Stimulated activated CD8-positive, alpha-beta memory T cell treated with anti-CD3 and anti-CD28 coated beads, Interleukin-15, amount 100 ng/mL, for 1 hour (primary cell): ENCODE measurements around the gene BPIFA3.

ENCODE experiments used
- DNase-seq: peaks from one replicate; pipeline ENCODE4 v3.0.0-alpha.2; 2020; ENCODE audit warnings: low read depth

BPIFA3 gene

DNA sequence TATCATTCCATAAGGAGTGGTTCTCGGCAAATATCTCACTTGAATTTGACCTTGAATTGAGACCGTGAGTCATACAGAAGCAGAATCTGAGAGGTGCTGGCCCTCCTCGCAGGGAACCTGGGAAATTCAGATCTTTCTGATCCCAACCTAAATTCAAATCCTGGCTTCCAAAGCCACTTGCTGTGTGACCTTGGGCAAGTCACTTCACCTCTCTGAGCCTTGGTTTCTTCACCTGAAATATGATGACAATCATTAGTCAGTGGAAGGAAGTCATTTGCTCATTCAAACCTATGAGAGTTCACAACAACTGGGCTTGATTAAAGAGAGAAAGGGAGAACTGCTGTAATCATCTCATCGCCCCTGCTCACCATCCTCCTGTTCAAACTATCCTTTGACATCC lies 7.2 kb downstream of the BPIFA3 start:
- DNase-seq = no peak

DNA sequence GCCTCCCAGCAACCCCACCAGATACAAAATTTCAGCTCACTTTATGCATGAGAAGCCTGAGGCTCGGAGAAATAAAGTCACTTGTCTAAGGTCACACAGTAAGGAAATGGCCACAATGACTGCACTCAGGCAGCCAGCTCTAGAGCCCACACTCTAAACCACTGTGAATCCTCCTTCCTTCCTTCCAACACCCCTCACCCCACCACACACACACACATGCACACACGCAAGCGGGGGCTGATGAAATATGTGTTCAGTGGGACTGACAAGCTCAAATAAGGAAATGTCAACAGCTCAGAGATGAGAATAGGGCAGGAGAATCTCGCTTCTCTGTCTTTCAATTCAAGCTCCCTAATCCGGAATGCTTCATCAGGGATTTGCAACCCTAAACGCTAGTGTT lies 12.7 kb downstream of the BPIFA3 start:
- DNase-seq = no peak

GRCh38 chr20:33231237-33231636 lies 14.1 kb downstream of the BPIFA3 start:
- DNase-seq = no peak

- DNase-seq = no peak
These were observed 15.4 kb downstream of the BPIFA3 start for GRCh38 chr20:33232486-33233072.

GRCh38 chr20:33233129-33233774 lies 16.1 kb downstream of the BPIFA3 start:
- DNase-seq = no peak

DNA sequence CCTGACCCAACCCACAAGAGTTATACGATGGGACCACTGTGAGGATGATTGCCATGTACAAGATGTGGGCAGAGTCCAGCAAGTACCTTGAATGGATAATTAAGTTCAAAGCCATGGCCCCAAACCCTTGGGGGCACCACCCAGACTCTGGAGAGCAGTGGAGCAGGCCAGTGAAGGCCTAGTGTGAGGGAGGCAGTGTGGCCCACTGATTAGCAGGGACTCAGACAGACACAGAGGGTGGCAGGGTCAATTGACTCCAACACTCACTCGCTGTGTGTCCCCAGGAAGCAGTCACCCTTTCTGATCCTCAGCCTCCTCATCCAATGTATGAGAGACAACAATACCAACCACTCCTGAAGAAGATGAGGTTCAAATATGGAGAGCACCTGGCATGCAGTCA lies 16.9 kb downstream of the BPIFA3 start:
- DNase-seq = no peak

DNA sequence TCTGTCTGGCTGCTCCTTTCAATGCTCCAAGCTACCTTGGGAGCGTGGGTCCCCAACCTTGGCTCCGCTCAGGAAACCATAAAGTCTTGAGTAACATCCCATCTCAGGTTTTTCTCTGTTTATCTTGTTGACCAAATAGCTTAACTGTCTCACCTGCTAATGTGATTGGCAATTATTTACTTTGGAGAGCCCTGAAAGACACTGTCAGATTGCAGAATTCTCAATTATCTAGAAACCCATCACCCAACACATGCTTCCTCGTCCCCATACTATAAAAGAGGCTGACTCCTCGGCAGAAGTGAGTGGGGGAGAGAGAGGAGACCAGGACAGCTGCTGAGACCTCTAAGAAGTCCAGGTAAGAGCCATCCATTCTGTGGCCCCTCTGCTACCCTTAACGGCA lies 18.5 kb downstream of the BPIFA3 start, which contains the start of gene BPIFA1:
TSS of gene BPIFA1 (plus strand) at position 301 of the 400 bp plus-strand sequence. CDS start 1,716 bp downstream, outside the sequence.
- DNase-seq = no peak

GRCh38 chr20:33236351-33236750 lies 19.2 kb downstream of the BPIFA3 start:
- no peak for DNase-seq

DNA sequence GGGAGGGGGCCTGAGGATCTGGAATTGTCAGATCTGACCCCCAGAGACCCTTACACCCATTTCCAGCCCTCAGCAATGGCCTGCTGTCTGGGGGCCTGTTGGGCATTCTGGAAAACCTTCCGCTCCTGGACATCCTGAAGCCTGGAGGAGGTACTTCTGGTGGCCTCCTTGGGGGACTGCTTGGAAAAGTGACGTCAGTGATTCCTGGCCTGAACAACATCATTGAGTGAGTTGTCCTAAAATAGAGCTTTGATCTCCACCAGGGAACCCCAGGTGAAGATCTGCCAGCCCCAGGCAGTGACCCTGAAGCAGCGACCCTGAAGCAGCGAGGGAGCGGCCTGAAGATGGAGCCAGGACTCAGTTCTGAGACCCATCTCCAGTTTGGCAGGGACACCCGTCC lies 20.8 kb downstream of the BPIFA3 start:
- DNase-seq = no peak

DNA sequence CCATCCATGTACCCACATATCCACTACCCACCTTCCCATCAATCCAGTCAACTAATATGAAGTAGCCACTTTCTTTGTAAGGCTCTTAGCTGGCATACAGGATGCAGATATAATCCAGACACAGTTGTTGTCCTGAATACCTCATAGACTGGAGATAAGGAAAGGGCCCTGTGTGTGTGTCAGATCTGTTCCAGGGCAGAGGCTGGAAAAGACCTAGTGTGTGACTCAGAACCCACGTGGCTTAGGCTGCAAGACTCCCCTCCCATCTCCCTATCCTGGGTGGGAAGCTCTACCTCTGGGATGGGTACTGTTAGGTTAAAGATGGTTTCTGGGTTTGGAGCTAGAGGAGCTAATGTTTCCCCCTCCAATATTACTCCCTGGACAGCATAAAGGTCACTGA lies 22.3 kb downstream of the BPIFA3 start:
- DNase-seq = no peak

DNA sequence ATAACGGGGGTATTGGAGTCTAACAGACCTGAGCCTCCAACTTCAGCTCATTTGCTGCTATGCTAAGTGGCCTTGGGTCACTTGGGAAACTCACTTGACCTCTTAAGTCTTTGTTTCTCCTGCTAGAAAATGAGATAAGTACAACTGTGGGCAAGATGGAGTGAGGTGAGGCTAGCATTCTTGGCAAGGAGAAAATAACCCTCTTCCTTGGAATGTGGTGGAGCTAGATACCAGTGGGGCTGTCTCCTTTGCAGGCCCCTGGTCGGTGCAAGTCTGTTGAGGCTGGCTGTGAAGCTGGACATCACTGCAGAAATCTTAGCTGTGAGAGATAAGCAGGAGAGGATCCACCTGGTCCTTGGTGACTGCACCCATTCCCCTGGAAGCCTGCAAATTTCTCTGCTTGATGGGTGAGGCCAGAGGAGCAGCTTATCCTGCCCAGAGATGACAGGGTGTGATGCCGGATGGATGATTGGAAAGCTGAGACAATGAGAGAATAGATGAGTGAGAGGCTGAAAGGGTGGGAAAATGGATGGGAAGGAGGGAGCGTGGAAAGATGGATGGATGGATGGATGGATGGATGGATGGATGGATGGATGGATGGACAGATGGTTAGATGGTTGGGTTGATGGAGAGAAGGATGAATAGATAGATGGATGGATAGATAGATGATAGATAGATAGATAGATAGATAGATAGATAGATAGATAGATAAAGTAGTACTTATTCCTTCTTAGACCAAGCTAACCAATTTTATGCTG lies 23.0 kb downstream of the BPIFA3 start:
- DNase-seq = no peak

DNA sequence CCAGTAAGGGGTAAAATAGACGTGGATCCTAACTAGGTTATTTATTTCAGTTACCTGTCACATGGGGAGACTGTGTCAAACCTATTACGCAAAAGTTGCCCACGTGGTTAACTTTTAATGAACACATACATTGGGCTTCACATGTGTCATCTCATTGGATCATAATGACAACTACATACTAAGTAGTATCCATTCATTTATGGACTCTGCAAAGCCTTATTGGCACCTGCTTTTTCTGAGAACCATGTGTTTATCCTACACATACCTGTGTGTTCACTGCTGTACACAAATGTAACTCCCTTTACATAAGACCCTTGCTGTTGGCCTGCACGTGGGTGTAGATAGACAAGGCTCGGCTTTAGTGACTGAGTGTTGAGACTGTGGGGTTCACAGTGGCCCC lies 23.8 kb downstream of the BPIFA3 start:
- no peak for DNase-seq

- DNase-seq = no peak
These were observed 25.4 kb downstream of the BPIFA3 start for GRCh38 chr20:33242319-33243100.

GRCh38 chr20:33246077-33246476 lies 28.9 kb downstream of the BPIFA3 start:
- DNase-seq = no peak

DNA sequence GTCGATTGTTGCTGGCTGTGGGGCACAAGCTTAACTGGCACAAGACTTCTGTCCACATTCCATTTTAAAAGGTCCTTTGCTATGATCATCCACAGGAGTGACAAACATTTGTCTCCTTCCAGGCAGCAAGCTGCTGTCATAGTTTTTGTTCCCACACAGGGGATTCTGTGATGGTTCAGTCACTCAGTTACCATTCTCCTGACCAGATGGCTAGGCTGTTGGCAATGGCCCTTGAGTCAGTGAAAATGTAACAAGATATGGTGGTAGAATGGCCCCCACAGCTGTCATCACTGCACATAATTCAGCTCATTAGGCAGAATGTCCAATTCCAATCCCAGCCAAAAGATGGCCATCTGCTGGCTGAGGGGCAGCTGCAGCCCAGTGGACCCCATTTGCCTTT lies 32.3 kb downstream of the BPIFA3 start:
- no peak for DNase-seq

DNA sequence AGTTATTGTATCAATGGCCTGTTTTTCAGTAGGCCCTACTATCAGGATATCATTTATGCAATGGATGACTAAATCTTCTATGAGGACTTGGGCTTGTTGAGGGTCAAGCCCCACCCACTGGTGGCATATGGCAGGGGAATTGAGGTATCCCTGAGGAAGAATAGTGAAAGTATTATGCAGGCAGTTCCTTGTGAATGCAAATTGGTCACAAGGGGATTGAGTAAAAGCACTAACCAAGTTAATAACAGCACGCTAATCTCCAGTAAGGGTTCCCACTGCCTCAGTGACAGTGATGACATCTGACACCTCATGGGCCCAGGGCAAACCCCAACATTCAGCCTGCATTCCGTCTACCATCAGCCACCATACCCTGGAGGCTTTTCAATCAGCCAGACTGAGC lies 33.5 kb downstream of the BPIFA3 start:
- no peak for DNase-seq

DNA sequence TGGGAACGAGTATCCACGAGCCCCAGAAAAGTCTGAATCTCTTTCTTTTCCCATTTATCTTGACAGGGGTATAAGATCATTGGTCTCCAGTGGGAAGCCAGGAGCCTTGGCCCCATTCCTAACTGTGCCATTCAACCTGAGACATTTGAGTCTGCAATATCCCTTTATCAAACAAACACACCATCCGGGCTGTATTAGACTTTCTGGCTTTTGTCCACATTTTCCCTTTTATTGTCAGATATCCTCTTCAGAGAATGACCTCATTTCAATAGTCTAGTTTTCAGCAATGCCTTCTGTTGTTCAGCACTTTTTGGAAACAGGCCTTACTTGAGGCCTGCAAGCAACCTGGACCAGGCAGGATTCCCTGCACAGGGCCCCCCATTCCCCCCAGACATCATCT lies 34.3 kb downstream of the BPIFA3 start:
- DNase-seq = no peak

DNA sequence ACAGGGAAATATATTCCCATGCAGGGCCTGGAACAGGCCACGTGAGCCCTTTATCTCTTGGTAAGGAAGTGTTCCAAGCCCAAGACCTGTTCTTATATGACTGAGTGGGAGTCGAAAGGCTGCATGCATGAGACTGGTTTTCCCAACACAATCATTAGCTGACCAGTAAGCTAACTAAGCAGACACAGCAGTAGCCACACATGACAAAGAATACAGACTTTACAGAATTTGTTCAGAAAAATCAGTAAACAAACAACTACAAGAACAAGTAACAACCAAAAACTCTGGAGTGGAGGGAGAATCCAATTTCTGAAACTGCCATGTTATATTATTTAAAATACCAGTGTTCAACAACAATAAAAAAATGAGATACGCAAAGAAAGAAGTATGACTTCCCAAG lies 35.3 kb downstream of the BPIFA3 start:
- no peak for DNase-seq

GRCh38 chr20:33255005-33255404 lies 37.9 kb downstream of the BPIFA3 start:
- DNase-seq = no peak

GRCh38 chr20:33257237-33257636 lies 40.1 kb downstream of the BPIFA3 start:
- no peak for DNase-seq

DNA sequence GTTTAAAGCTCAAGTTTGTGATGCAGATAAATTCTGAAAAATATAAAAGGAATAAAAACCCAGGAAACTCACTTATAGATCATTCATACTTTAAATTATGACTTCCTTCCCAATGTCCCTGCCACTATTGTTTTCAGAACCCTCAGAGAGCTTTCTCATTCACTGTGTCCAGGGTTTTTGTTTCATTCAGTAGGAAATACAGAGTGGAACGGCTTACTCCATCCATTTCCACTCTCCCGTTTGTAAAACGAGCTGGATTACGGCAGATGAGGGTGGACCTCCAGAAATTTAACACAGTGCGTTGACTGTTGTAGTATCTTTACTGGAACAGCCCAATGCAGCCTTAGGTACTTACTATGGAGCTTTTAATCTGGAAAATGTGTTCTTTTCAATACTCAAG lies 42.2 kb downstream of the BPIFA3 start:
- no peak for DNase-seq

GRCh38 chr20:33261465-33261864 lies 44.3 kb downstream of the BPIFA3 start:
- no peak for DNase-seq

GRCh38 chr20:33262658-33263065 lies 45.5 kb downstream of the BPIFA3 start:
- DNase-seq = no peak
